ENCODE results near the gene GLI3. TPM values are rescaled to one million over a fixed set of nuclear protein-coding genes. Genes with fewer than 3 reads are reported as not detected.
A peak's percentile ranks its signal among the peaks of the same experiment; 100 is the strongest.

The GLI3 gene
- total and polyA plus RNA-seq, 11 donors = 0.50 to 14.4 (median 5.7) TPM

GRCh38 chr7:42161110-42161509 lies 75.9 kb downstream of the GLI3 start:
- no peaks in the 10 kb centered on the region for H3K9me3 ChIP-seq
- no peaks in the 10 kb centered on the region for H3K36me3 ChIP-seq
- H3K27ac ChIP-seq = no peak overlapping the region
- DNase-seq (no peak), ATAC-seq (no peak)
- 70 to 82% (median 81%) methylated on average over 2 of the region's 2 CpGs for WGBS, 4 donors
- intact Hi-C loops (cut with DNase I) = no loop called here
- H3K4me1 ChIP-seq = peaks cover 0 to 14% (median 0%) of the 10 kb centered on the region in 12 donors
- no peak overlapping the region for H3K4me3 ChIP-seq
- TF ChIP-seq POLR2A (IDR thresholded peaks at IDR 0.05) = no peak
- TF ChIP-seq CTCF (IDR thresholded peaks at IDR 0.05) = no peak
- no peaks in the 10 kb centered on the region for H3K27me3 ChIP-seq

DNA sequence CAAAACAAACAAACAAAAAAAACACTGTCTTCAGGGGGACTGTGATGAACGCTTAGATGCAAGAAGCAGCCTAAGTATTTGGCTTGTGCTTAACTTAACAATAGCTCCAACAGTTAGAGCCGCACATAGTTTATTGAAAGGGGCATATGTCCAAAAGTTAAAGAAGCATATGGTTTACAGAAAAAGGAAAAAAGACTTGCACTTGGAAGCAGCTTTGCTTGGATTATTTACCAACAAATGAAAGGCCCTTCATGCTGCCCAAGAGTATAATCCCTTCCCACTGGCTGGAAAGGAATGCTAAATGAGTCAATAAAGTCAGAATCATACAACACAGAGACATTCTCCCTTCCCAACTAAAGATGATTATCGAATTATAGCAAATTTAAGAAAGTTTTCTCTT lies 77.9 kb downstream of the GLI3 start:
- peaks cover 0 to 14% (median 0%) of the 10 kb centered on the region in 12 donors for H3K4me1 ChIP-seq
- ATAC-seq = no peak
- no peak for DNase-seq
- H3K36me3 ChIP-seq = no peaks in the 10 kb centered on the region
- intact Hi-C loops (cut with DNase I) = no loop called here
- no peaks in the 10 kb centered on the region for H3K27me3 ChIP-seq
- no peak for TF ChIP-seq POLR2A (IDR thresholded peaks at IDR 0.05)
- no peak for TF ChIP-seq CTCF (IDR thresholded peaks at IDR 0.05)
- H3K4me3 ChIP-seq = no peak overlapping the region
- no peaks in the 10 kb centered on the region for H3K9me3 ChIP-seq
- whole genome bisulfite sequencing, 4 donors = 83 to 89% (median 86%) methylated on average over 3 of the region's 3 CpGs
- H3K27ac ChIP-seq = no peak overlapping the region

- Histone ChIP-seq H3K27me3 (no peaks in the 10 kb centered on the region), H3K4me1 (peaks cover 0 to 11% (median 0%) of the 10 kb centered on the region in 12 donors), H3K27ac (no peak overlapping the region), H3K9me3 (no peaks in the 10 kb centered on the region), H3K4me3 (no peak overlapping the region), H3K36me3 (no peaks in the 10 kb centered on the region)
- no peak for TF ChIP-seq POLR2A (IDR thresholded peaks at IDR 0.05)
- no peak for TF ChIP-seq CTCF (IDR thresholded peaks at IDR 0.05)
- WGBS, 4 donors = 90 to 94% (median 92%) methylated on average over 6 of the region's 6 CpGs
- intact Hi-C loops (cut with DNase I) = no loop called here
- ATAC-seq (no peak), DNase-seq (no peak)
These were observed 79.9 kb downstream of the GLI3 start for GRCh38 chr7:42156967-42157721.

DNA sequence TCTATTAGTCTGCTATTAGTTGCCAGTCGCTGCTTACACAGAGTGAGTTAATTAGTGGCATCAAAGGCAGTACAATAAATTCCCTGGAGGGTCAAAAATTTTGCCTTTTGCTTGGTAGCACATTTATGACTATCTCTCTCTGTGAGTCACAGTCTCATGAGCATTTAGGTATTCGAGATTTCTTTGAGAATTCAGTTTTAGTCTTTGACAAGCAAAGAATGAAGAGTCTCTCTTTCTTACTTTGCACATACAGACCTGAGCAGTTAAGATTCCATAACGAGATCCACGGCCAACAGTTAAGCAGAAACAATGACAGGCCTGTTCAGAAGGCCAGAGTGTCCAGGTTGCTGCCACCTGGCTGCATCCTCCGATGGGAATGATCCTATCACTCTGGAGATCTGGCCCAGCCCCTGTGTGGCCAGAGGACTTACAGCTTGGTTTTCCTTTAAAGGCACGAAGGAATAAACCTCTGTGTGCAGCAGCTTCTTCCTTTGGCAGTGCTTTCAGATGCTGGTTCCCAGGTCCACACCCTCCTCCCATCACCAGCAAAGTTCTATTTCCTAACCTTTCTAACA lies 80.6 kb downstream of the GLI3 start:
- no peaks in the 10 kb centered on the region for H3K27me3 ChIP-seq
- DNase-seq = no peak
- H3K27ac ChIP-seq = peak overlapping the region in 1 of 12 donors; percentile 5
- no peak for ATAC-seq
- 78 to 87% (median 80%) methylated on average over 6 of the region's 6 CpGs for WGBS, 4 donors
- H3K4me3 ChIP-seq = no peak overlapping the region
- intact Hi-C loops (cut with DNase I) = no loop called here
- TF ChIP-seq POLR2A (IDR thresholded peaks at IDR 0.05) = no peak
- TF ChIP-seq CTCF (IDR thresholded peaks at IDR 0.05) = no peak
- H3K9me3 ChIP-seq = no peaks in the 10 kb centered on the region
- H3K36me3 ChIP-seq = no peaks in the 10 kb centered on the region
- H3K4me1 ChIP-seq = peaks cover 0 to 11% (median 0%) of the 10 kb centered on the region in 12 donors

All from heart left ventricle (tissue), 16 donors.